Lower leg skin (tissue), 4 donors: ENCODE data around the gene CDC25C. TPM values are rescaled to one million over a fixed set of nuclear protein-coding genes. Genes with fewer than 3 reads are reported as not detected.

Experiments
- DNase-seq, 2 donors: peaks; one replicate each; pipeline ENCODE4 v3.0.0-alpha.2; 2019; ENCODE audit warnings: low spot score in 2 of 2
- H3K4me3 ChIP-seq: fragments of 200-600 bp; sonication (generic); 2 replicates; pipeline ENCODE4 v1.5.1; 2017; ENCODE audit warnings: mild to moderate bottlenecking, low read depth; ENCODE audit not compliant: poor library complexity, severe bottlenecking
- CTCF ChIP-seq, 3 donors: fragments of 450-650 bp; IDR thresholded peaks; one replicate each; pipeline ENCODE4 v1.5.1; 2016; ENCODE audit warnings: antibody characterized with exemption in 3 of 3, mild to moderate bottlenecking in 3 of 3, moderate library complexity in 2 of 3
- POLR2A ChIP-seq, 2 donors: fragments of 450-650 bp; IDR thresholded peaks; one replicate each; pipeline ENCODE4 v1.6.1; 2016 to 2017; ENCODE audit warnings: antibody characterized with exemption in 2 of 2, mild to moderate bottlenecking in 1 of 2, moderate library complexity in 1 of 2
- WGBS, 2 donors: methylation state at CpG; one replicate each; pipeline ENCODE4 v1.1.5; 2018; 5-methylcytosine and 5-hydroxymethylcytosine counted together
- intact Hi-C: fragments of 100-400 bp; cut with DNase I; formaldehyde crosslinking; loops from one replicate; pipeline ENCODE4 v1.15.0; 2023; ENCODE audit warnings: low total_unique reads
- total RNA-seq, 4 donors: library from RNA; depleted of rRNA; stranded (reverse); fragments of >200 nt; gene quantifications; one replicate each; pipeline ENCODE4 v1.1.0, GENCODE V29; 2016

Gene CDC25C
- total RNA-seq, 4 donors from 2014 or later = 0.34 to 1.4 (median 0.69) TPM; not detected in 1

- no peak for DNase-seq
- intact Hi-C loops = no loop called here
- H3K4me3 ChIP-seq = no peak overlapping the region
- 22 to 23% methylated on average over 1 of the region's 1 CpG for WGBS, 2 donors
- no peak for TF ChIP-seq POLR2A (IDR thresholded peaks at IDR 0.05)
- TF ChIP-seq CTCF (IDR thresholded peaks at IDR 0.05) = no peak
Measured at GRCh38 chr5:138245717-138246116, 85.9 kb downstream of the CDC25C start.

- intact Hi-C loops = no loop called here
- TF ChIP-seq POLR2A (IDR thresholded peaks at IDR 0.05) = no peak
- TF ChIP-seq CTCF (IDR thresholded peaks at IDR 0.05) = no peak
- no peak for DNase-seq
- H3K4me3 ChIP-seq = no peak overlapping the region
- WGBS, 2 donors = 36 to 41% methylated on average over 2 of the region's 2 CpGs
Measured at GRCh38 chr5:138243794-138244193, 87.8 kb downstream of the CDC25C start.

- TF ChIP-seq CTCF (IDR thresholded peaks at IDR 0.05) (no peak), POLR2A (IDR thresholded peaks at IDR 0.05) (no peak)
- H3K4me3 ChIP-seq = peak overlapping the region; percentile 28
- 5 to 6% methylated on average over 52 to 66 of the region's 67 CpGs for WGBS, 2 donors
- DNase-seq = no peak
- intact Hi-C loops = no loop called here
Measured at GRCh38 chr5:138241688-138242571, 89.7 kb downstream of the CDC25C start.

- 67% methylated on average over 3 of the region's 3 CpGs for WGBS, 2 donors
- H3K4me3 ChIP-seq = no peak overlapping the region
- DNase-seq = no peak
- intact Hi-C loops = no loop called here
- TF ChIP-seq POLR2A (IDR thresholded peaks at IDR 0.05) (no peak), CTCF (IDR thresholded peaks at IDR 0.05) (no peak)
Measured at GRCh38 chr5:138240650-138241385, 90.8 kb downstream of the CDC25C start.

- H3K4me3 ChIP-seq = no peak overlapping the region
- TF ChIP-seq POLR2A (IDR thresholded peaks at IDR 0.05) (no peak), CTCF (IDR thresholded peaks at IDR 0.05) (no peak)
- intact Hi-C loops = no loop called here
- WGBS, 2 donors = 100% methylated on average over 1 of the region's 1 CpG
- no peak for DNase-seq
Measured at GRCh38 chr5:138238034-138238433, 93.6 kb downstream of the CDC25C start.

Other genes with a start within 250 kb of the CDC25C start
- not detected for gene WNT8A, start 247.8 kb downstream of the CDC25C start, total RNA-seq
- 1 to 10 TPM in 1 of 4 donors, under 1 TPM in 1, not detected in 2; 0.49 to 1.7 TPM for gene NME5, start 192.4 kb downstream of the CDC25C start, total RNA-seq
- 10 to 100 TPM; 19.5 to 42.8 (median 31.0) TPM for gene BRD8, start 153.2 kb downstream of the CDC25C start, total RNA-seq
- gene KIF20A, start 152.7 kb downstream of the CDC25C start, total RNA-seq = 1 to 10 TPM; 1.3 to 3.2 (median 2.3) TPM
- gene CDC23, start 118.5 kb downstream of the CDC25C start, total RNA-seq = 10 to 100 TPM; 21.3 to 33.4 (median 23.3) TPM
- 1 to 10 TPM in 1 of 4 donors, under 1 TPM in 1, not detected in 2; 0.42 to 1.6 TPM for gene GFRA3, start 57.2 kb downstream of the CDC25C start, total RNA-seq
- gene FAM53C, start 6.5 kb upstream of the CDC25C start, total RNA-seq = 10 to 100 TPM; 15.2 to 19.9 (median 17.2) TPM
- 10 to 100 TPM; 54.4 to 72.7 (median 67.0) TPM for gene KDM3B, start 20.9 kb upstream of the CDC25C start, total RNA-seq
- 1 to 10 TPM in 3 of 4 donors, under 1 TPM in 1; 0.95 to 7.6 (median 1.8) TPM for gene REEP2, start 107.3 kb upstream of the CDC25C start, total RNA-seq
- gene EGR1, start 133.7 kb upstream of the CDC25C start, total RNA-seq = 100 to 1,000 TPM in 1 of 4 donors, 10 to 100 TPM in 3; 37.5 to 110 (median 47.8) TPM
- 10 to 100 TPM; 64.2 to 92.2 (median 81.3) TPM for gene ETF1, start 211.4 kb upstream of the CDC25C start, total RNA-seq
- gene HSPA9, start 243.6 kb upstream of the CDC25C start, total RNA-seq = 100 to 1,000 TPM; 206 to 248 (median 216) TPM